LNCaP clone FGC (cell line): ENCODE data around the gene SEC22C.

Source experiments
- DNase-seq: peaks from one replicate; pipeline ENCODE4 v3.0.0-alpha.2; 2011; ENCODE audit warnings: low read depth
- H3K4me3 ChIP-seq: 2 replicates; pipeline ENCODE4 v1.5.1; 2011; ENCODE audit warnings: mild to moderate bottlenecking, low read depth, low read length, control low read depth
- CTCF ChIP-seq: IDR thresholded peaks from 2 replicates; pipeline ENCODE4 v1.5.1; 2012; ENCODE audit warnings: mild to moderate bottlenecking; ENCODE audit not compliant: control insufficient read depth, insufficient read depth; ENCODE audit errors: extremely low read depth

The SEC22C gene

GRCh38 chr3:42518800-42519567 is 62.8 kb downstream of the SEC22C start:
- no peak for TF ChIP-seq CTCF
- no peak overlapping the region for H3K4me3 ChIP-seq
- no peak for DNase-seq

DNA sequence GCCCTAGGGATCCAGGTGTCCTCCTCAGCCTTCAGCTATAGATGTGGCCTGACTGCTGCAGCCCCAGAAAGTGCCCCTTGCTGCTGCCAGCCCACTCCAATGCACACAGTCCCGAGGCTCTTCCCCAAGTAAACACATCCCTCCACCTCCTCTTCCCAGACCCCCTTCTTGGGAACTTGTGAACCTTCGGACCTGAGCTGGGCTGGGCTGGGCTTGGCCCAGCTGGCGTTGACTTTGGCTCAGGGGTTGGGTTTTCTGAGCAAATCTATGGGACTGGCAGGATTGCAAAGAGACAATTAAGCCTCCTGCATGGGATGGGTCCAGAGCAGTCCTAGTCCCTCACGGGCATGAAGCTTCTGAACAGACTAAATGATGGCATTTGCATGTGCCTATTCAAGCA is 64.7 kb downstream of the SEC22C start:
- DNase-seq, result peak; percentile 8
- H3K4me3 ChIP-seq, result no peak overlapping the region
- no peak for TF ChIP-seq CTCF

- no peak overlapping the region for H3K4me3 ChIP-seq
- no peak for DNase-seq
- TF ChIP-seq CTCF, result no peak
These were observed 65.3 kb downstream of the SEC22C start for GRCh38 chr3:42516443-42516842.

DNA sequence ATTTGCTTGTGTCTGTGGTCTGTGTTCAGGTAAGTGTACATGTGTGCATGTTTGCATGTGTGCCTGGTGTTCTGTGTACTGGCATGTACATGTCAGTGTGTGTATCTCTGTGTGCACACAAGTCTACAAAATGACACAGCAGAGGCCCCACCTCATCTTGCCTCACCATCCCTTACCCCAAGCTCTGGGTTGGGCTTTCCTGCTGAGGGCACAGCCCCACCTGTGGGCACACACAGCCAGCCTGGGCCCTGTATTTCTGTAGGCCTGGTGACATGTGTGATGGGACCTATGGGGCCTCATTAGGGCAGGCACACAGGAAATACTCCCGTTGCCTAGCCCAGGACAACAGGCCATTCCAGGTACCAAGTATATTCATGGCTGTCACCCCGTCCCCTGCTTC is 65.8 kb downstream of the SEC22C start:
- no peak overlapping the region for H3K4me3 ChIP-seq
- TF ChIP-seq CTCF, result no peak
- DNase-seq, result no peak

DNA sequence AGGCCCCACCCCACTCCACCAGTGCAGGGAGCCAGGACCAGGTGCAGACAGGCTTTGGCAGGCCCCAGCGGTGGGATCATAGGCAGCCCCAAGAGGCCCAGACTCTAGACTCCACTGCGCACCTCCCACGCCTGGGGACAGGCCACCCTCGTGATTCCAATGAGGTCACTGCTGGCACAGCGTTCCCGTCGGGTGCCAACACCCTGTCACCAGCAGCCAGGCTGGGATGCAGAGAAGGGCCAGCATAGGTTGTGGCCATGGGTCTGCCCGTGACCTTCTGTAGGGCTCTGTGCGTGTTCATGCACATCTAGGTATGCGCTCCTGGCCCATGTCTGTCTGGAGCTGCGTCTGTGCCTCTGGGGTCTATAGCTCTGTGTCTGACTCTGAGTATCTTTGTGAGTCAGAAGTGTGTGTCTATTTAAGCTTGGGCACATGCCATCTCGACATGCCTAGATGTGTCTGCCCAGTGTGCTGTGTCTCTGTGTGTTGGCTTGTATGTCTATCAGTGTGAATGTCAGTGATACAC is 66.3 kb downstream of the SEC22C start:
- no peak for DNase-seq
- no peak overlapping the region for H3K4me3 ChIP-seq
- no peak for TF ChIP-seq CTCF

GRCh38 chr3:42514876-42515275 is 66.9 kb downstream of the SEC22C start:
- no peak for TF ChIP-seq CTCF
- DNase-seq, result no peak

DNA sequence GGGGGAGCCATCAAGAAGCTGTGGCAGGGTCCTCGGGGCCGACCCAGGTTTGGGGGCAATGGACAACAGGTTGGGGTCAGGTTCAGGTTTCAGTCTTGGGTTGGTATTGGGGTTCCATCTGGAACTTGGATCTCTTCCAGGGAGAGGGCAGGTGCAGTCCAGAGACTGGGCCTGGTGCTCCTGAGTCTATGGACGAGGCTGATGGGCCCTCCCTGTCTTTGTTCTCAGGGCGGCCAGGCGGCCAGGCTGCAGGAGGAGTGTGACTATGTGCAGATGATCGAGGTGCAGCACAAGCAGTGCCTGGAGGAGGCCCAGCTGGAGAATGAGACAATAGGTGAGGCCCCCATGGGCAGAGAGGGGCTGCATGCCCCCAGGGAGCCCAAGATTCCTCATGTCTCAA is 68.2 kb downstream of the SEC22C start:
- H3K4me3 ChIP-seq, result no peak overlapping the region

More at GRCh38 chr3:42514876-42515275, 66.9 kb downstream of the SEC22C start:
- no peak overlapping the region for H3K4me3 ChIP-seq

More for the DNA sequence above, 68.2 kb downstream of the SEC22C start:
- DNase-seq, result no peak
- no peak for TF ChIP-seq CTCF
